Measurements from ENCODE around the gene CCP110.

Gene CCP110

DNA sequence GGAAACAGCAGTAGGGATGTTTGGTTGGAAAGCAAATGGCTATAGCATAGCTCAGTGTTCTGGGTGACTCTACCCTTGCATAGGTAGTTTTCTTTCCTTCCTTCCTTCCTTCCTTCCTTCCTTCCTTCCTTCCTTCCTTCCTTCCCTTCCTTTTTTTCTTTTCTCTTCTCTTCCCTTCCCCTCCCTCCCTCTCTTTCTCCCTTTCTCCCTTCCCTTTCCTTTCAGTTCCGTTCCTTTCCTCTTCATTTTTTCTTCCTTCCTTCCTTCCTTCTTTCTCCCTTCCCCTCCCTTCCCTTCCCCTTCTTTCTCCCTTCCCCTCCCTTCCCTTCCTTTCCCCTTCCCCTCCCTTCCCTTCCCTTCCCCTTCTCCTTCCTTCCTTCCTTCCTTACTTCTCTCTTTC is 33.1 kb upstream of the CCP110 start:
- no peak for TF ChIP-seq CTCF (conservative IDR thresholded peaks at IDR 0.05; ENCODE audit: low read length)
- no peak for TF ChIP-seq EZH2phosphoT487 (IDR thresholded peaks at IDR 0.05; ENCODE audit: borderline replicate concordance)
- Histone ChIP-seq H3K79me2 (ENCODE audit: insufficient read depth, low read length) (no peaks in the 10 kb centered on the region), H3K4me3 (ENCODE audit: low read length, poor library complexity, severe bottlenecking) (no peak overlapping the region), H3K9ac (ENCODE audit: low read depth, low read length, poor library complexity, severe bottlenecking) (no peak overlapping the region), H3K9me3 (ENCODE audit: insufficient read depth, low read depth, low read length) (no peaks in the 10 kb centered on the region), H4K20me1 (ENCODE audit: insufficient read depth, low read length, poor library complexity, severe bottlenecking) (no peaks in the 10 kb centered on the region), H3F3A (ENCODE audit: low read depth) (no peaks in the 10 kb centered on the region), H3K27me3 (ENCODE audit: insufficient read depth, low read length, poor library complexity, severe bottlenecking) (no peaks in the 10 kb centered on the region), H3K36me3 (ENCODE audit: insufficient read depth, low read length) (no peaks in the 10 kb centered on the region), H3K4me1 (ENCODE audit: insufficient read depth, low read length, poor library complexity, severe bottlenecking) (peaks cover 3% of the 10 kb centered on the region), H3K4me2 (ENCODE audit: low read depth, low read length, poor library complexity, severe bottlenecking) (no peak overlapping the region), H3K9me2 (replicated peaks; ENCODE audit: low read depth, low read length) (no peaks in the 10 kb centered on the region), H2AFZ (ENCODE audit: low read length) (no peak overlapping the region)

GRCh38 chr16:19497176-19497575 is 26.6 kb upstream of the CCP110 start:
- Histone ChIP-seq H3K9me2 (replicated peaks; ENCODE audit: low read depth, low read length) (no peaks in the 10 kb centered on the region), H3K4me3 (ENCODE audit: low read length, poor library complexity, severe bottlenecking) (no peak overlapping the region), H3F3A (ENCODE audit: low read depth) (no peaks in the 10 kb centered on the region), H2AFZ (ENCODE audit: low read length) (no peak overlapping the region), H3K36me3 (ENCODE audit: insufficient read depth, low read length) (peaks cover 26% of the 10 kb centered on the region; the same call in 1 of the 2 replicates), H3K4me2 (ENCODE audit: low read depth, low read length, poor library complexity, severe bottlenecking) (no peak overlapping the region), H3K4me1 (ENCODE audit: insufficient read depth, low read length, poor library complexity, severe bottlenecking) (peaks cover 3% of the 10 kb centered on the region), H3K9me3 (ENCODE audit: insufficient read depth, low read depth, low read length) (no peaks in the 10 kb centered on the region), H3K79me2 (ENCODE audit: insufficient read depth, low read length) (no peaks in the 10 kb centered on the region), H3K9ac (ENCODE audit: low read depth, low read length, poor library complexity, severe bottlenecking) (no peak overlapping the region), H4K20me1 (ENCODE audit: insufficient read depth, low read length, poor library complexity, severe bottlenecking) (no peaks in the 10 kb centered on the region), H3K27me3 (ENCODE audit: insufficient read depth, low read length, poor library complexity, severe bottlenecking) (no peaks in the 10 kb centered on the region)
- TF ChIP-seq EZH2phosphoT487 (IDR thresholded peaks at IDR 0.05; ENCODE audit: borderline replicate concordance), result no peak
- no peak for TF ChIP-seq CTCF (conservative IDR thresholded peaks at IDR 0.05; ENCODE audit: low read length)

DNA sequence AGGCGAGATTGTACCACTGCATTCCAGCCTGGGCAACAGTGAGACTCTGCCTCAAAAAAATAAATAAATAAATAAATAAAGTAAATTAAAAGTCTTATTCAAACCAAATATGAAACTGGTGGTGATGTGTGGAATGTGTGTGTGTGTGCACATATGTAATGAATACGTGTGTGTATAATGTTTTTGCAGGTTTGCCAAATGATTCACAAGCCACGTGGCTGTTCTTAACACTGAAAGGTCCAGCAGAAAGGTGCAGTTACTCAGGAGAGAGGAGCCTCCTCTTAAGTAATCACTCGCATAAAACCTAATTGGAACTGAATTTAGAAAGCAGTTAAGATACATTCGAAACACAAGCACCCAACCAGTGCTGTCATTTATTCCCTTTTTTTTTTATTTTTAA is 24.7 kb upstream of the CCP110 start:
- no peaks in the 10 kb centered on the region for H3F3A ChIP-seq (ENCODE audit: low read depth)
- H2AFZ ChIP-seq (ENCODE audit: low read length), result no peak overlapping the region
- no peaks in the 10 kb centered on the region for H3K9me2 ChIP-seq (replicated peaks; ENCODE audit: low read depth, low read length)
- H3K9ac ChIP-seq (ENCODE audit: low read depth, low read length, poor library complexity, severe bottlenecking), result no peak overlapping the region
- no peak for TF ChIP-seq EZH2phosphoT487 (IDR thresholded peaks at IDR 0.05; ENCODE audit: borderline replicate concordance)
- no peak for TF ChIP-seq CTCF (conservative IDR thresholded peaks at IDR 0.05; ENCODE audit: low read length)
- H3K79me2 ChIP-seq (ENCODE audit: insufficient read depth, low read length), result no peaks in the 10 kb centered on the region
- H3K4me1 ChIP-seq (ENCODE audit: insufficient read depth, low read length, poor library complexity, severe bottlenecking), result peaks cover 2% of the 10 kb centered on the region
- no peaks in the 10 kb centered on the region for H3K27me3 ChIP-seq (ENCODE audit: insufficient read depth, low read length, poor library complexity, severe bottlenecking)
- no peak overlapping the region for H3K4me3 ChIP-seq (ENCODE audit: low read length, poor library complexity, severe bottlenecking)
- H3K4me2 ChIP-seq (ENCODE audit: low read depth, low read length, poor library complexity, severe bottlenecking), result no peak overlapping the region
- H4K20me1 ChIP-seq (ENCODE audit: insufficient read depth, low read length, poor library complexity, severe bottlenecking), result no peaks in the 10 kb centered on the region
- H3K9me3 ChIP-seq (ENCODE audit: insufficient read depth, low read depth, low read length), result no peaks in the 10 kb centered on the region
- peaks cover 42% of the 10 kb centered on the region; the same call in 1 of the 2 replicates for H3K36me3 ChIP-seq (ENCODE audit: insufficient read depth, low read length)

Measured in Loucy (cell line).